ENCODE data around the gene FFAR1. TPM values are rescaled to one million over a fixed set of nuclear protein-coding genes. Genes with fewer than 3 reads are reported as not detected.
"Not testable (repeated sequence)": the region's sequence is repeated elsewhere in the genome, so short reads cannot be mapped to it uniquely, and the experiment has no call there.

Gene FFAR1
- polyA plus RNA-seq, 3 donors: 0.22 to 0.30 (median 0.28) TPM

- DNase-seq (ENCODE audit: low read depth in 3 of 3, low spot score in 2 of 3): not testable (repeated sequence)
Measured at GRCh38 chr19:35358834-35359233, 11.1 kb downstream of the FFAR1 start.

- DNase-seq (ENCODE audit: low read depth in 3 of 3, low spot score in 2 of 3): not testable (repeated sequence)
Measured at GRCh38 chr19:35359395-35359794, 11.7 kb downstream of the FFAR1 start.

GRCh38 chr19:35360081-35360480 lies 12.4 kb downstream of the FFAR1 start:
- not testable (repeated sequence) for DNase-seq (ENCODE audit: low read depth in 3 of 3, low spot score in 2 of 3)

- DNase-seq (ENCODE audit: low read depth in 3 of 3, low spot score in 2 of 3): no peak
Measured at GRCh38 chr19:35360880-35361420, 13.2 kb downstream of the FFAR1 start.

GRCh38 chr19:35362261-35363000 lies 14.7 kb downstream of the FFAR1 start:
- DNase-seq (ENCODE audit: low read depth in 3 of 3, low spot score in 2 of 3): no peak

GRCh38 chr19:35363001-35363590 lies 15.4 kb downstream of the FFAR1 start:
- no peak for DNase-seq (ENCODE audit: low read depth in 3 of 3, low spot score in 2 of 3)

- no peak for DNase-seq (ENCODE audit: low read depth in 3 of 3, low spot score in 2 of 3)
Measured at GRCh38 chr19:35363711-35364425, 16.2 kb downstream of the FFAR1 start.

- no peak for DNase-seq (ENCODE audit: low read depth in 3 of 3, low spot score in 2 of 3)
Measured at GRCh38 chr19:35365303-35365702, 17.6 kb downstream of the FFAR1 start.

- DNase-seq (ENCODE audit: low read depth in 3 of 3, low spot score in 2 of 3): no peak
Measured at GRCh38 chr19:35368378-35368777, 20.7 kb downstream of the FFAR1 start.

GRCh38 chr19:35369522-35369921 lies 21.8 kb downstream of the FFAR1 start:
- DNase-seq (ENCODE audit: low read depth in 3 of 3, low spot score in 2 of 3): no peak

GRCh38 chr19:35370722-35371121 lies 23.0 kb downstream of the FFAR1 start, which contains the start of gene GPR42:
Gene GPR42, plus strand, starts transcription at chr19:35371068. Its CDS starts 292 bp downstream, at chr19:35371360.
- no peak for DNase-seq (ENCODE audit: low read depth in 3 of 3, low spot score in 2 of 3)

GRCh38 chr19:35373492-35373891 lies 25.8 kb downstream of the FFAR1 start:
- DNase-seq (ENCODE audit: low read depth in 3 of 3, low spot score in 2 of 3): no peak

GRCh38 chr19:35374031-35374430 lies 26.3 kb downstream of the FFAR1 start:
- DNase-seq (ENCODE audit: low read depth in 3 of 3, low spot score in 2 of 3): not testable (repeated sequence)

GRCh38 chr19:35375505-35376307 lies 28.0 kb downstream of the FFAR1 start:
- no peak for DNase-seq (ENCODE audit: low read depth in 3 of 3, low spot score in 2 of 3)

- no peak for DNase-seq (ENCODE audit: low read depth in 3 of 3, low spot score in 2 of 3)
Measured at GRCh38 chr19:35377656-35378055, 30.0 kb downstream of the FFAR1 start.

GRCh38 chr19:35378356-35378755 lies 30.7 kb downstream of the FFAR1 start:
- DNase-seq (ENCODE audit: low read depth in 3 of 3, low spot score in 2 of 3): no peak

- not testable (repeated sequence) for DNase-seq (ENCODE audit: low read depth in 3 of 3, low spot score in 2 of 3)
Measured at GRCh38 chr19:35379545-35379944, 31.8 kb downstream of the FFAR1 start.

GRCh38 chr19:35379992-35380391 lies 32.3 kb downstream of the FFAR1 start:
- DNase-seq (ENCODE audit: low read depth in 3 of 3, low spot score in 2 of 3): no peak

- no peak for DNase-seq (ENCODE audit: low read depth in 3 of 3, low spot score in 2 of 3)
Measured at GRCh38 chr19:35380450-35381124, 32.9 kb downstream of the FFAR1 start.

- DNase-seq (ENCODE audit: low read depth in 3 of 3, low spot score in 2 of 3): no peak
Measured at GRCh38 chr19:35381318-35381717, 33.6 kb downstream of the FFAR1 start.
